Activated T-cell treated with anti-CD3 and anti-CD28 coated beads, Interleukin-2, amount 50 U/mL, for 72 hours (primary cell): ENCODE measurements around the gene TMPRSS3. TPM values are rescaled to one million over a fixed set of nuclear protein-coding genes. Genes with fewer than 3 reads are reported as not detected.

Source experiments
- ATAC-seq, 2 donors: fragments of 150-1000 bp; cut with Tn5 transposase; replicated peaks in 1 of 2; 2 replicates each; pipeline ENCODE4 v1.10.0; 2021; ENCODE audit warnings: moderate library complexity in 2 of 2, mild to moderate bottlenecking in 1 of 2
- DNase-seq, 2 donors: peaks; one replicate each; pipeline ENCODE4 v3.0.0; 2021 to 2022; ENCODE audit warnings: mixed read lengths in 1 of 2
- H3K27ac Mint-ChIP-seq: one replicate; pipeline ENCODE4 v1.8.0; 2022; ENCODE audit warnings: mild to moderate bottlenecking, moderate library complexity, mixed read lengths
- H3K27me3 Mint-ChIP-seq: one replicate; pipeline ENCODE4 v1.8.0; 2022; ENCODE audit warnings: low read depth, mixed read lengths
- H3K36me3 Mint-ChIP-seq, 2 donors: one replicate each; pipeline ENCODE4 v1.8.0; 2022; ENCODE audit warnings: mixed read lengths in 2 of 2, mild to moderate bottlenecking in 1 of 2; ENCODE audit not compliant: insufficient read depth in 2 of 2
- H3K4me1 Mint-ChIP-seq: one replicate; pipeline ENCODE4 v1.8.0; 2022; ENCODE audit warnings: low read depth, mixed read lengths
- H3K4me3 Mint-ChIP-seq, 2 donors: one replicate each; pipeline ENCODE4 v1.8.0; 2022; ENCODE audit warnings: mild to moderate bottlenecking in 2 of 2, mixed read lengths in 2 of 2, moderate library complexity in 2 of 2
- H3K9me3 Mint-ChIP-seq, 2 donors: one replicate each; pipeline ENCODE4 v1.8.0; 2022; ENCODE audit warnings: mixed read lengths in 2 of 2
- total RNA-seq, 2 donors: library from RNA; stranded (reverse); gene quantifications; one replicate each; pipeline ENCODE4 v1.2.3, GENCODE V29; 2022

The TMPRSS3 gene
- total RNA-seq, 2 donors from 2014 or later, result 57.1 to 91.9 TPM

DNA sequence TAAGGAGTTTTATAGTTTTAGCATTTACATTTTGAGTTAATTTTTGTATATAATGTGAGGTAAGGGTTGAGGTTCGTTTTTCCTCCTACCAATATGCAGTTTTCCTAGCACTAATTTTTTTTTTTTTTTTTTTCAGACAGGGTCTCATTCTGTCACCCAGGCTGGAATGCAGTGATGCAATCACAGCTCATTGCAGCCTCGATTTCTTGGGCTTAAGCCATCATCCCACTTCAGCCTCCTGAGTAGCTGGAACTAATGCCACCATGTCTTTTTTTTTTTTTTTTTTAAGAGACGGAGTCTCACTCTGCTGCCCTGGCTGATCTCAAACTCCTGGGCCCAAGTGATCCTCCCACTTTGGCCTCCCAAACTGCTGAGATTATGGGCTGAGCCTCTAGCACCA is 5.3 kb upstream of the TMPRSS3 start:
- peak overlapping the region; percentile 95 for H3K27ac Mint-ChIP-seq
- ATAC-seq (no peak), DNase-seq (no peak)
- no peaks in the 10 kb centered on the region for H3K27me3 Mint-ChIP-seq
- peak overlapping the region; percentile 67 to 92 for H3K4me3 Mint-ChIP-seq
- H3K4me1 Mint-ChIP-seq, result peaks cover 71% of the 10 kb centered on the region
- H3K36me3 Mint-ChIP-seq, result peaks cover 13 to 18% of the 10 kb centered on the region in 2 donors
- peaks cover 0 to 7% of the 10 kb centered on the region in 2 donors for H3K9me3 Mint-ChIP-seq

DNA sequence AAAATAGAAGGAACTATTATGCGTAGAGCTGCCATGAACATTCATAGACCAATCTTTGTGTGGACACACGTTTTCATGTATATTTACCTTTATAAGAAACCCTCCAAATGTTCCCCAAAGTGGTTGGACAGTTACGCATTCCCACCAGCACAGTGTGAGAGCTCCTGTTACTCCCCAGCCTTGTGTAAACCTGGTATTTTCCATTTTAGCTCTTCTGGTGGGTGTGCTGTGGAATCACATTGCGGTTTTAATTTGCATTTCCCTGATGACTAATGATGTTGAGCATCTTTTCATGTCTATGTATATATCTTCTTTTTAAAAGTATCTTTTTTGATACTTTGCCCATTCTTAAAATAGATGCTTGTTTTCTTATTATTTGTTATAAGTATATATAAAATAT is 4.7 kb upstream of the TMPRSS3 start:
- Mint-ChIP-seq H3K4me1 (peaks cover 77% of the 10 kb centered on the region), H3K36me3 (peaks cover 11 to 16% of the 10 kb centered on the region in 2 donors), H3K27me3 (no peaks in the 10 kb centered on the region), H3K27ac (peak overlapping the region; percentile 51), H3K9me3 (peaks cover 0 to 7% of the 10 kb centered on the region in 2 donors), H3K4me3 (peak overlapping the region; percentile 46 to 76)
- DNase-seq, result no peak
- ATAC-seq, result peak; percentile 51 to 53

DNA sequence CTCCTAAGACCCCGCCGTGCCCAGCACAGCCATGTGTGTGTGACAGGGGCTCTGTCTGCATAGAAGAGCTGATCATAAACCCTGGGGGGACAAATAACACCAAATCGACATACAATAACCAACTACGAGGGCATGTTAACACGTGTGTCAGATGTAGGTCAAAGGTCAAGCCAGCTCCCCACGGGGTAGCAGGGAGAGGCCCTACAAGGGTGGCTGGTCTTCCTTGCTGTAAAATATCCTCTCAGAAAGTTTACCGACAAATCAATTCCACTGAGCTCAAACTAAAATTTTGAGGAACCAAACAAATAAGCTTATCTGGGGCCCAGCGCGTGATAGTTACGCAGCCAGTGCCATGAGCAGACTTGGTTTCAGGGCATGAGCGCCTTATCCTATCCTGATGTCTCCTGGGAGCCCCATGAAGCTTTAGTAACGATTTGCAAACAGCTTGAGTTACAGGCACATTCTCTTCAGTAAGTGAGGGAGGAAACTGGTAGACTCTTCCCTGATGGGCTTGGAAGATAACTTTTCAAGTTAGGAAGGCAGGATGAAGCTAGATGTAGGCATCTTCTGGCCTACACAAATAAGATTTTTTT is 2.7 kb upstream of the TMPRSS3 start:
- Mint-ChIP-seq H3K4me3 (peak overlapping the region; percentile 56 to 69), H3K27me3 (no peaks in the 10 kb centered on the region), H3K36me3 (peaks cover 7 to 16% of the 10 kb centered on the region in 2 donors), H3K4me1 (peaks cover 91% of the 10 kb centered on the region), H3K27ac (peak overlapping the region; percentile 83), H3K9me3 (peaks cover 0 to 7% of the 10 kb centered on the region in 2 donors)
- ATAC-seq (no peak), DNase-seq (no peak)

DNA sequence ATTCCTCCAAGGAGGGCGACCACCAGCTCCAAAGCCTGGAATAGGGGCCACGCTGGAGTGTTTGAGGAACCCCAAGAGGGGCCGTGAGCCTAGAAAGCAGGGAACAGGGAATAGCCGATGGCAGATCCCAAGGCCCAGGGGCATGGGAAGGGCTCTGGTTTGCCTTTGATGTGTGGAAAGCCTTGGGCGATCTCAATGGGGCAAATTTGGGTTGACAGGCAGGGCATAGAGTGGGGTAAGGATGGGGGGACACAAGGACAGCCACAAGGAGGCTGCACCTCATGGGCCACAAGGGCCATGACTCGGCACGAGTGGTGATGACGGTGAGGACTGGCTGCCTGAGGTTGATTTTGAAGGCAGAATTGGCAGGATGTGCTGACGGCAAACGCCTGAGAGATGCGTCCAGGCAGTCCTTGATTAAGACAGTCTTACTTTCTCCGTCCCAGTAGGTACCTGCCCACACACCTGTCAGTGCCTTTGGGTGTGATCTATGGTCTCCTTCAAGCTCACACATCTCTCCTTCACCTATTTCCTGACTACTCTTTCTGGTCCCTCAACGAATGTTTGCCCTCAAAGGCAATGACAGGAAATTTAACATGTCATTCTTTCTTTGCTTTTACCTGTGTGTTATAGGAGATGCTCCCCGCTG is 2.0 kb upstream of the TMPRSS3 start:
- Mint-ChIP-seq H3K27me3 (no peaks in the 10 kb centered on the region), H3K36me3 (peaks cover 7 to 18% of the 10 kb centered on the region in 2 donors), H3K27ac (peak overlapping the region; percentile 83), H3K9me3 (peaks cover 0 to 7% of the 10 kb centered on the region in 2 donors), H3K4me1 (peaks cover 94% of the 10 kb centered on the region), H3K4me3 (peak overlapping the region; percentile 56 to 69)
- peak; percentile 18 to 30 for ATAC-seq
- peak in 1 of 2 donors; percentile 37 for DNase-seq

DNA sequence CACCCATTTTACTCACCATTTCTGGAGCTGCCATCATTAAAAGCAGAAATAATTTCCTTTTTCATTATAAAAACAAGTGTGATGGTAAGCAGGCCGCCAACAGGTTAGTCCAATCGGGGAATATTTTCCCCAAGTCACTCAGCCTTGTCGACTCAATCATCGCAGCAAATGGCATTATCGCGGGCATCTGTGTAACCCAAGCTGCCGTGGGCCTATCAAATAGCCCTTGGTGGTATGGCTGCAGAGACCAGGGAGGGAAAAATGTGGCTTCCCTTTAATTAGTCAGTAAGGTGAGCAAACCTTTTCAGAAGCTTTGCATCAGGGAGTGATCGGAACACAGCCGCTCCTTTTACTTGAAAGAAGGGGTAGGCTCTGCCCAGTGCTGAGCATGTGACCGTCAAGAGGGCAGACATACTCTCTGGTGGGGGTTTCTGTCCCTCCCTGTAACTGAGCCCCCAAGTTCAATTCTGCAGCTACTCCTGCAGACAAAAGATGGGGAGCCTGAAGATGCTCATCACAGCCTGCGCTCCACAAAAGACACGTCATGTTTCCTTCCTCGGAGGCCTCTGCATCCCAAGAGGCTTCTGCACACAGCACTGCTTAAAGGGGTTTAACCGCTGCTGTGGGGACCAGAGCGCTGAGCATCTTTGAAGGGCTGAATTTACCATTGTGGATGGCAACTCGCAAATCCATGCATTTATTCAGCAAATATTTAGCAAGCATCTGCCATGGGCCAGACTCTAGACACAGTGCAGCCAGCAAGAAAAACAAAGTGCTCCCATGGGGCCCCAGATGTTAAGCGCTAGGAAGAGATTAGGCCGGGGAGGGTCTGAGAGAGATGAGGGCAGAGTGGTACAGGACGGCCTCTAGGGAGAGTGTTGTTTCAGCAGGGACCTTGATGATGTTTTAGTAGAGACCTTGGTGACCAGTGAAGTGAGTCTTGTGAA is 1.2 kb upstream of the TMPRSS3 start:
- Mint-ChIP-seq H3K9me3 (peaks cover 0 to 7% of the 10 kb centered on the region in 2 donors), H3K4me1 (peaks cover 94% of the 10 kb centered on the region), H3K27ac (peak overlapping the region; percentile 83), H3K27me3 (no peaks in the 10 kb centered on the region), H3K4me3 (peak overlapping the region; percentile 33 to 34), H3K36me3 (peaks cover 8 to 18% of the 10 kb centered on the region in 2 donors)
- ATAC-seq, result no peak
- DNase-seq, result no peak

DNA sequence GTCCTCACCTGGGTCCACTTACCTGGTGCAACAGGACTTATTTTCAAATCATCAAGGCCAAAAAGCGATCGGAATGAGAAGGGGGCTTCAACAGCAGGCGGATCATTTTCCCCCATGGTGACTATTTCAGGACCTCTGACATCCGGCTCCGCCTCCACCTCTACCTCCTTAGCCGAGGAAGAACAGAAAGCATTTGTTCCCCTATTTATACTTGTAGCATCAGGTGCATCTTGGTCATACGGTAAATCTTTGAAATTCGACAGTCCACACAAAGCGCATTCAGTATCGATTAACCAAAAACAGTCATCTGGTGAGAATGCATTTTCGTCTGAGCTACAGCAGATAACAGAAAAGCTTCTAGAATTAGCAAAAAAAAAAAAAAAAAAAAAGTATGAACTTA is 550 bp downstream of the TMPRSS3 start:
- Mint-ChIP-seq H3K4me1 (peaks cover 94% of the 10 kb centered on the region), H3K27ac (no peak overlapping the region), H3K9me3 (no peaks in the 10 kb centered on the region), H3K27me3 (peaks cover 6% of the 10 kb centered on the region), H3K36me3 (peaks cover 2 to 23% of the 10 kb centered on the region in 2 donors), H3K4me3 (no peak overlapping the region)
- DNase-seq (no peak), ATAC-seq (no peak)

DNA sequence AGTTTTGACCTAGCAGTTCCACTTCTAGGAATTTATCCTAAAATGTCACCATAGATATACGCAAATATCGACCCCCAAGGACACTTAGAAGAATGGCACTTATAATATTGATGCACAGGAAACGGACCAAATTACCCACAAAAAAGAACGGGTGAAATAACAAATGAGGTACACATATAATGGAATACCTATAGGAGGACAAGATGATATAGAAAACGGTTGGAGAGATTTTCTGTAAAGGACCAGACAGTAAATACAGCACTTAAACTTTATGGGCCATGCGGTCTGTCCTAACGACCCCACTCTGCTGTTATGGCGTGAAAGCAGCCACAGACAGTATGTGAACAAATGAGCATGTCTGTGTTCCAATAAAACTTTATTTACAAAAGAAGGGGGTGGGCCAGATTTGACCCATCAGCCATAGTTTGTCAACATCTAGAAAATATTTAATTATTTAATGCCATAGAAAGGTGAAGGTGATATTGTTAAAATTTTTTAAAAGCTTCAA is 2.4 kb downstream of the TMPRSS3 start:
- Mint-ChIP-seq H3K9me3 (no peaks in the 10 kb centered on the region), H3K27ac (peak overlapping the region; percentile 92), H3K27me3 (peaks cover 6% of the 10 kb centered on the region), H3K4me3 (peak overlapping the region; percentile 79 to 81), H3K4me1 (peaks cover 94% of the 10 kb centered on the region), H3K36me3 (peaks cover 5 to 33% of the 10 kb centered on the region in 2 donors)
- ATAC-seq (peak; percentile 17 to 32), DNase-seq (no peak)

DNA sequence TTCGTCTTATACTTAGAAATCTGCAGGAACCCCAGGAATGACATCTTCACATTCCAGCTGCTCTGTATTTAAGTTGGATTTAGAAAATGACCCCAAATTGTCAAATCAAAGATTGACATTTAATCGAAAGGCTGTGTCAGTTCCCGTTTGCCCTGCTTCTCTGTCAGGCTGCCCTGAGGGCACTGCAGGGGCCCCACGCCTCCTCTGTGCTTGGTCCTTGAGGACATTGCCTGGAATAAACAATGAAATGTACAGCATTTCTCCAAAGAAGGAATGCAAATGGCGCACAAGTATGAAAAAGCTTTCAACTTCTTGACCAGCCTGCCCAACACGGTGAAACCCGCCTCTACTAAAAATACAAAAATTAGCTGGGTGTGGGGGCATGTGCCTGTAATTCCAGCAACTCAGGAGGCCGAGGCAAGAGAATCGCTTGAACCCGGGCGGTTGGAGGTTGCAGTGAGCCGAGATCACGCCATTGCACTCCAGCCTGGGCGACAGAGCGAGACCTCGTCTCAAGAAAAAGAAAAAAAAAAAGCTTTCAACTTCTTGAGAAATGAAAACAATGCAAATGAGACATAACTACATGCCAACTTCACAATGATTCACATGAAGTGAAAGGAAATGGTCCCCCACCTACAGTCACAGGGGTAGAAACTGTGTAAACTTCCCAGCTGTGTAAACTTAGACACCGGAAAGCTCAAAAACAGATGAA is 3.0 kb downstream of the TMPRSS3 start:
- Mint-ChIP-seq H3K27me3 (peaks cover 6% of the 10 kb centered on the region), H3K4me1 (peaks cover 94% of the 10 kb centered on the region), H3K36me3 (peaks cover 7 to 39% of the 10 kb centered on the region in 2 donors), H3K4me3 (peak overlapping the region; percentile 79 to 81), H3K9me3 (no peaks in the 10 kb centered on the region), H3K27ac (peak overlapping the region; percentile 92)
- ATAC-seq, result peak; percentile 96 to 98
- peak; percentile 38 to 51 for DNase-seq

DNA sequence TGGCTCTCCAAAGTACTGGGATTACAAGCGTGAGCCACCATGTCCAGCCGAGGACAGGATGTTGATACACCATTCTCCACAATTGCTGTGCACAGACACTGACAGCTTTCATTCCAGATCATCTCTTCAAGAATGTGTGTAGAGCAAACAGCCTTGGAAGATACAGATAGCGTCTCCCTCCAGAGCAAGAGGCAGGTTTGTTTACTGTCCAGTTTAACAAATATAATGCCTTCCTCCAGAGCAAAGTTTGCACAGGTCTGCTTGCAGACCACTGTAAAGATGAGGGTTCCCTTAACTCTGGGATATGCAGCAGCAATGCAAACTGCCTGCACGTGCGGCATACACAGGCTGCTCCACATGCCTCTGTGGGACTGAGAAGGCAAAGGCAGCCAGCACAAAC is 4.6 kb downstream of the TMPRSS3 start:
- DNase-seq (no peak), ATAC-seq (no peak)
- H3K9me3 Mint-ChIP-seq, result no peaks in the 10 kb centered on the region
- H3K27ac Mint-ChIP-seq, result peak overlapping the region; percentile 29
- peaks cover 6% of the 10 kb centered on the region for H3K27me3 Mint-ChIP-seq
- H3K4me3 Mint-ChIP-seq, result peak overlapping the region; percentile 11 to 79
- H3K36me3 Mint-ChIP-seq, result peaks cover 11 to 45% of the 10 kb centered on the region in 2 donors
- H3K4me1 Mint-ChIP-seq, result peaks cover 96% of the 10 kb centered on the region

DNA sequence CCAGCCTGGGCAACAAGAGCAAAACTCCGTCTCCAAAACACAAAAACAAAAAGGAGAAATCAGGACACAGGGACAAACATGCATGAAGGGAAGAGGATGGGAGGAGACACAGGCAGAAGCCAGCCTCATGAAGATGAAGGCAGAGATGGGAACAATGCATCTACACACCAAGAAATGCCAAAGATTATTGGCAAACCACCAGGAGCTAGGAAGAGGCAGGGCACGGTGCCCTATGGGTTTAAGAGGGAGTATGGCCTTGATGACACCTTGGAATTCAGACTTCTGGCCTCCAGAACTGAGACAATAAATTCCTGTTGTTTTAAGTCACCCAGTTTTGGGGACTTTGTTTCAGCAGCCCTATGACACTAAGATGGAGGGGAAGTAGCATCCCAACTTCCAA is 5.2 kb downstream of the TMPRSS3 start:
- Mint-ChIP-seq H3K9me3 (no peaks in the 10 kb centered on the region), H3K4me1 (peaks cover 96% of the 10 kb centered on the region), H3K27ac (no peak overlapping the region), H3K4me3 (peak overlapping the region in 1 of 2 donors; percentile 17), H3K36me3 (peaks cover 13 to 45% of the 10 kb centered on the region in 2 donors), H3K27me3 (peaks cover 6% of the 10 kb centered on the region)
- no peak for ATAC-seq
- no peak for DNase-seq

DNA sequence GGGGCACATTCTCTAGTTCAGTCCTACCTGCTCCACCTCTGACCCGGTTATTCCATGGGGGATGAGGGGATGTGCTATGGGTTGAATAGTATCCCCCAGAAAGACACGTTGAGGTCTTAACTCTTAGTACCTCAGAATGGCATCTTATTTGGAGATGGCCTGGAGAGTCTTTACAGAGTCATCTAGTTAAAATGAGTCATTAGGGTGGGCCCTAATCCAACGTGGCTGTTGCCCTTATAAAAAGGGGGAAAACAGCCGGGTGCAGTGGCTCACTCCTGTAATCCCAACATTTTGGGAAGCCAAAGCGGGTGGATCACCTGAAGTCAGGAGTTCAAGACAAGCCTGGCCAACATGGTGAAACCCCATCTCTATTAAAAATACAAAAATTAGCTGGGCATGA is 5.7 kb downstream of the TMPRSS3 start:
- Mint-ChIP-seq H3K36me3 (peaks cover 14 to 46% of the 10 kb centered on the region in 2 donors), H3K27ac (peak overlapping the region; percentile 38), H3K27me3 (peaks cover 6% of the 10 kb centered on the region)

DNA sequence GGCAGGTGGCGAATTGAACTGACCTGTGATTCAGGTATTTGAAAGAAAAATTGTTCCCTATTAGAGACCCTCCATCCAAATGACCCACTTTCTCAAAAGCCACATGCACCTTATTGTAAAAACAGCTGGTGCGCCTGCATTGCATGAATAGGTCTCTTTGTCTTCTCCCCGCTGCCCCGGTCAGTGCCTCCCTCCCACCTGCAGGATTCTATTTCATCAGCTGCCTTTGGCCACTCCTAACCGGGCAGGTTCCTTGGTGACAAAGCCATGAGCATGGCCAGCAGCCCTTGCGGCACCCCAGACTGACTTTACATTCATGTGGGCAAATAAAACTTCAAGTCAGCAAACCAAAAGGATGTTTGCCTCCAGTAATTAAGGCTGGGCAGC is 6.4 kb downstream of the TMPRSS3 start:
- DNase-seq (no peak), ATAC-seq (no peak)
- peaks cover 6% of the 10 kb centered on the region for H3K27me3 Mint-ChIP-seq
- peaks cover 93% of the 10 kb centered on the region for H3K4me1 Mint-ChIP-seq
- peak overlapping the region; percentile 25 to 31 for H3K4me3 Mint-ChIP-seq
- no peaks in the 10 kb centered on the region for H3K9me3 Mint-ChIP-seq
- peaks cover 17 to 45% of the 10 kb centered on the region in 2 donors for H3K36me3 Mint-ChIP-seq
- no peak overlapping the region for H3K27ac Mint-ChIP-seq

More for the DNA sequence above, 5.7 kb downstream of the TMPRSS3 start:
- ATAC-seq (no peak), DNase-seq (no peak)
- Mint-ChIP-seq H3K4me1 (peaks cover 96% of the 10 kb centered on the region), H3K9me3 (no peaks in the 10 kb centered on the region), H3K4me3 (no peak overlapping the region)
